ENCODE measurements around the gene SLC35G4. TPM values are rescaled to one million over a fixed set of nuclear protein-coding genes. Genes with fewer than 3 reads are reported as not detected.
"Not testable (repeated sequence)": the region's sequence is repeated elsewhere in the genome, so short reads cannot be mapped to it uniquely, and the experiment has no call there.

SLC35G4 gene
- not detected for polyA plus RNA-seq (2013, experiment 1 of 2)
- polyA plus RNA-seq (2013, experiment 2 of 2), result not detected

DNA sequence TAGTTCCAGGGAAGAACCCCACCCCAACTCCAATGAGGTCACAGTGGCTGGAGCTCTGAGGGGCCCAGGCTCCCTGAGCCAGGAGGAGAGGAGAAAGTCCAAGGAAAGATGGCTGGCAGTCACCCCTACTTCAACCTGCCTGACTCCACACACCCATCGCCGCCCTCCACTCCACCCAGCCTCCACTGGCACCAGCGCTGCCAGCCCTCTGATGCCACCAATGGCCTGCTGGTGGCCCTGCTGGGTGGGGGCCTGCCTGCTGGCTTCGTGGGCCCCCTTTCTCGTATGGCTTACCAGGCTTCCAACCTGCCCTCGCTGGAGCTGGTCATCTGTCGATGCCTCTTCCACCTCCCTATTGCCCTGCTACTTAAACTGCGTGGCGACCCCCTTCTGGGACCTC is at the start of gene SLC35G4:
SLC35G4 (plus strand) TSS at position 109 of the 400 bp plus-strand sequence; CDS start at position 109, 0 bp downstream.
- not testable (repeated sequence) for H3K4ac ChIP-seq (ENCODE audit: low read depth, low read length); H3K79me1 ChIP-seq (ENCODE audit: low read length); H2AK5ac ChIP-seq (ENCODE audit: low read length); H2BK5ac ChIP-seq (ENCODE audit: low read length); H3K9ac ChIP-seq (ENCODE audit: low read length); H2BK15ac ChIP-seq (replicated peaks; ENCODE audit: low read depth); H4K5ac ChIP-seq (ENCODE audit: low read length); H3K56ac ChIP-seq (ENCODE audit: low read length); H3K27ac ChIP-seq (ENCODE audit: low read depth, low read length); H3K4me3 ChIP-seq (ENCODE audit: low read length); H3K4me2 ChIP-seq (ENCODE audit: low read length); H2BK120ac ChIP-seq (ENCODE audit: low read depth, low read length); H3K36me3 ChIP-seq (ENCODE audit: control insufficient read depth, insufficient read depth, low read length); H3K18ac ChIP-seq (ENCODE audit: low read length); H4K8ac ChIP-seq (ENCODE audit: low read depth, low read length); DNase-seq; H3K79me2 ChIP-seq (ENCODE audit: control insufficient read depth, insufficient read depth, low read length); H3K23ac ChIP-seq (ENCODE audit: low read length); H3K27me3 ChIP-seq (ENCODE audit: insufficient read depth, low read length, poor library complexity); H3K4me1 ChIP-seq (ENCODE audit: control insufficient read depth, low read depth, low read length)
- WGBS (ENCODE audit: extremely low coverage, insufficient coverage, low lambda C conversion rate), result no CpG with 5 or more reads among the region's 9 CpGs

DNA sequence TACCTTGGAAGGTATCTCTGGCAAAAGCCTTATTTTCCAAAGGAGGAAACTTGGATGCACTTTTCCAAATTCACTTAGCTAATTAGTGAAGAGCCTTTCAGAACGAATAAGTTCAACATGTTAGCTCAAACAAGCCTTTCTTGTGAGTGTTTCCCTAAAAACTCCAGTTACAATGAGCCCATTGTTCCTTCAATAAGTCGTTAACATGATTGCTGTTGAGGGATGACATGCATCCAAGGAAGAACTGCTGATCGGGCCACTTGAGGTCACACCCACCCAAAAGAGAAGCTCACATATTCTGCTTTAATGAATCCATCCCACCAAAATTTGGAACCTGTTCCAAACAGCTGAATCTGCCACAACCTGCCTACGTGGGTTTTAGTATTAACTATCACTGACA is 48.1 kb upstream of the SLC35G4 start:
- Histone ChIP-seq H3K79me2 (ENCODE audit: control insufficient read depth, insufficient read depth, low read length) (no peaks in the 10 kb centered on the region), H3K18ac (ENCODE audit: low read length) (no peak overlapping the region), H3K79me1 (ENCODE audit: low read length) (no peaks in the 10 kb centered on the region), H4K8ac (ENCODE audit: low read depth, low read length) (no peak overlapping the region), H3K4me1 (ENCODE audit: control insufficient read depth, low read depth, low read length) (no peaks in the 10 kb centered on the region), H3K23ac (ENCODE audit: low read length) (no peak overlapping the region), H3K27me3 (ENCODE audit: insufficient read depth, low read length, poor library complexity) (no peaks in the 10 kb centered on the region), H3K36me3 (ENCODE audit: control insufficient read depth, insufficient read depth, low read length) (no peaks in the 10 kb centered on the region), H2BK120ac (ENCODE audit: low read depth, low read length) (no peak overlapping the region), H3K4me2 (ENCODE audit: low read length) (no peak overlapping the region), H3K4me3 (ENCODE audit: low read length) (no peak overlapping the region), H3K4ac (ENCODE audit: low read depth, low read length) (no peak overlapping the region), H3K9ac (ENCODE audit: low read length) (no peak overlapping the region), H3K56ac (ENCODE audit: low read length) (no peak overlapping the region), H3K27ac (ENCODE audit: low read depth, low read length) (no peak overlapping the region), H2AK5ac (ENCODE audit: low read length) (no peak overlapping the region), H4K5ac (ENCODE audit: low read length) (no peak overlapping the region), H2BK5ac (ENCODE audit: low read length) (no peak overlapping the region), H2BK15ac (replicated peaks; ENCODE audit: low read depth) (no peak overlapping the region)
- no CpG with 5 or more reads among the region's 4 CpGs for WGBS (ENCODE audit: extremely low coverage, insufficient coverage, low lambda C conversion rate)
- no peak for DNase-seq

DNA sequence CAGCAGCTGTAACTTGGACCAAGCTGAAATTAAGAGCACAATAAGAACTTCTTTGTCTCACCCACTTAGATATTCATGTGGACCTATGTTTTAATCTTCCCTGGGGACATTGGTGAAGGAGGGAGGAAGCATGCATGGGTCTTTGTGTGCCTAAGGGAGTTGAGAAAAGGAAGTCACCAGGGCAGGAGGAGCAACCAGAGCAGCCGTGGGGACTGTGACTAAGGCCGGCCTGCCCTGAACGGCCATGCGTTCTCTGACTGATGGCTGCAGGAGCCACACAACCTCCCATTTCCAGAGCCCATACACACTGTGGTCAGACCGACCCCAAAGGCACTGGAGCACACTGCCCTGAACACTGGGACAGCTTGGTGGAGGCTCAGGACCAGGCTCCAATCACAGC is 43.7 kb upstream of the SLC35G4 start:
- no peak overlapping the region for H4K5ac ChIP-seq (ENCODE audit: low read length)
- no peak overlapping the region for H3K23ac ChIP-seq (ENCODE audit: low read length)
- H3K4me3 ChIP-seq (ENCODE audit: low read length), result no peak overlapping the region
- H3K4ac ChIP-seq (ENCODE audit: low read depth, low read length), result no peak overlapping the region
- H2BK120ac ChIP-seq (ENCODE audit: low read depth, low read length), result no peak overlapping the region
- DNase-seq, result no peak
- no peak overlapping the region for H4K8ac ChIP-seq (ENCODE audit: low read depth, low read length)
- no peak overlapping the region for H2BK15ac ChIP-seq (replicated peaks; ENCODE audit: low read depth)
- no peaks in the 10 kb centered on the region for H3K36me3 ChIP-seq (ENCODE audit: control insufficient read depth, insufficient read depth, low read length)
- no peaks in the 10 kb centered on the region for H3K4me1 ChIP-seq (ENCODE audit: control insufficient read depth, low read depth, low read length)
- no peaks in the 10 kb centered on the region for H3K27me3 ChIP-seq (ENCODE audit: insufficient read depth, low read length, poor library complexity)
- H3K9ac ChIP-seq (ENCODE audit: low read length), result no peak overlapping the region
- H3K18ac ChIP-seq (ENCODE audit: low read length), result no peak overlapping the region
- H3K4me2 ChIP-seq (ENCODE audit: low read length), result no peak overlapping the region
- no peaks in the 10 kb centered on the region for H3K79me2 ChIP-seq (ENCODE audit: control insufficient read depth, insufficient read depth, low read length)
- H3K56ac ChIP-seq (ENCODE audit: low read length), result no peak overlapping the region
- H3K79me1 ChIP-seq (ENCODE audit: low read length), result no peaks in the 10 kb centered on the region
- no CpG with 5 or more reads among the region's 5 CpGs for WGBS (ENCODE audit: extremely low coverage, insufficient coverage, low lambda C conversion rate)
- no peak overlapping the region for H2AK5ac ChIP-seq (ENCODE audit: low read length)
- H2BK5ac ChIP-seq (ENCODE audit: low read length), result no peak overlapping the region
- no peak overlapping the region for H3K27ac ChIP-seq (ENCODE audit: low read depth, low read length)

DNA sequence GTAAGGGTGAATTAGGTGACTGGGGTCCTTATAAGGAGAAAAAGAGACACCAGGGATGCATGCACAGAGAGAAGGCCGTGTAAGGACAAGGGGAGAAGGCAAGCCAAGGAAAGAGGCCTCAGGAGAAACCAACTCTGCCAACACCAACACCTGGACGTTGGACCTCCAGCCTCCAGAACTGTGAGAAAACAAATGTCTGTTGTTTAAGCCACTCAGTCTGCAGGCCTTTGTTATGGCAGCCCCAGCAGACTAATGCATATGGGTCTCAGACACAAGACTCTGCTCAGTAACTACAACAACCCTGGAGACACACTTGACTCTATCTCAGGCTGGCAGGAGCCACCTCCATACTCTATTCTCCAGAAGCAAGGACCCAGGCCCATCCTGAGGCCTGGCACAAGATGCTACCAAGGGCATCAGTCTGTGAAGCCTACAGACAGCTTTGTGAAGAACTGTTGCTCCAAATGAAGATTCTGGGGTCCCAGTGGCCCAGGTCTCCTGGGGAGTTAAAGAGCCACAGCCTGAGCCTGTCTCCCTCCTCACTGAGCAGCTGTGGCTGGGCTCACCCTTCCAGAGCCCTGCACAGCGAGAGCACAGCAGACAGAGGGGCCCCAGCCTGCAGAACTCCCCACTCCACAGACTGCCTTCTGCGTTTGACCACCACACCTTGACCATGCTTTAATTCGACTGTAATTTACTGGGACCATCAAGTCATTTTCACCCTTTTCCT is 43.0 kb upstream of the SLC35G4 start:
- Histone ChIP-seq H3K4ac (ENCODE audit: low read depth, low read length) (no peak overlapping the region), H2AK5ac (ENCODE audit: low read length) (no peak overlapping the region), H3K27ac (ENCODE audit: low read depth, low read length) (no peak overlapping the region), H3K79me1 (ENCODE audit: low read length) (no peaks in the 10 kb centered on the region), H3K79me2 (ENCODE audit: control insufficient read depth, insufficient read depth, low read length) (no peaks in the 10 kb centered on the region), H3K18ac (ENCODE audit: low read length) (no peak overlapping the region), H3K27me3 (ENCODE audit: insufficient read depth, low read length, poor library complexity) (no peaks in the 10 kb centered on the region), H2BK5ac (ENCODE audit: low read length) (no peak overlapping the region), H3K4me2 (ENCODE audit: low read length) (no peak overlapping the region), H4K8ac (ENCODE audit: low read depth, low read length) (no peak overlapping the region), H3K4me3 (ENCODE audit: low read length) (no peak overlapping the region), H3K9ac (ENCODE audit: low read length) (no peak overlapping the region), H3K56ac (ENCODE audit: low read length) (no peak overlapping the region), H3K23ac (ENCODE audit: low read length) (no peak overlapping the region), H3K36me3 (ENCODE audit: control insufficient read depth, insufficient read depth, low read length) (no peaks in the 10 kb centered on the region), H3K4me1 (ENCODE audit: control insufficient read depth, low read depth, low read length) (no peaks in the 10 kb centered on the region), H4K5ac (ENCODE audit: low read length) (no peak overlapping the region), H2BK120ac (ENCODE audit: low read depth, low read length) (no peak overlapping the region), H2BK15ac (replicated peaks; ENCODE audit: low read depth) (no peak overlapping the region)
- no CpG with 5 or more reads among the region's 5 CpGs for WGBS (ENCODE audit: extremely low coverage, insufficient coverage, low lambda C conversion rate)
- DNase-seq, result no peak

- Histone ChIP-seq H3K18ac (ENCODE audit: low read length) (no peak overlapping the region), H3K23ac (ENCODE audit: low read length) (no peak overlapping the region), H4K5ac (ENCODE audit: low read length) (no peak overlapping the region), H3K79me1 (ENCODE audit: low read length) (no peaks in the 10 kb centered on the region), H3K27me3 (ENCODE audit: insufficient read depth, low read length, poor library complexity) (no peaks in the 10 kb centered on the region), H2BK15ac (replicated peaks; ENCODE audit: low read depth) (no peak overlapping the region), H4K8ac (ENCODE audit: low read depth, low read length) (no peak overlapping the region), H3K56ac (ENCODE audit: low read length) (no peak overlapping the region), H2BK120ac (ENCODE audit: low read depth, low read length) (no peak overlapping the region), H3K79me2 (ENCODE audit: control insufficient read depth, insufficient read depth, low read length) (no peaks in the 10 kb centered on the region), H3K4ac (ENCODE audit: low read depth, low read length) (no peak overlapping the region), H2BK5ac (ENCODE audit: low read length) (no peak overlapping the region), H3K9ac (ENCODE audit: low read length) (no peak overlapping the region), H2AK5ac (ENCODE audit: low read length) (no peak overlapping the region), H3K4me1 (ENCODE audit: control insufficient read depth, low read depth, low read length) (no peaks in the 10 kb centered on the region), H3K4me2 (ENCODE audit: low read length) (no peak overlapping the region), H3K27ac (ENCODE audit: low read depth, low read length) (no peak overlapping the region), H3K36me3 (ENCODE audit: control insufficient read depth, insufficient read depth, low read length) (no peaks in the 10 kb centered on the region), H3K4me3 (ENCODE audit: low read length) (no peak overlapping the region)
- no peak for DNase-seq
- WGBS (ENCODE audit: extremely low coverage, insufficient coverage, low lambda C conversion rate), result no CpG with 5 or more reads among the region's 7 CpGs
These were observed 42.0 kb upstream of the SLC35G4 start for GRCh38 chr18:11567396-11567795.

DNA sequence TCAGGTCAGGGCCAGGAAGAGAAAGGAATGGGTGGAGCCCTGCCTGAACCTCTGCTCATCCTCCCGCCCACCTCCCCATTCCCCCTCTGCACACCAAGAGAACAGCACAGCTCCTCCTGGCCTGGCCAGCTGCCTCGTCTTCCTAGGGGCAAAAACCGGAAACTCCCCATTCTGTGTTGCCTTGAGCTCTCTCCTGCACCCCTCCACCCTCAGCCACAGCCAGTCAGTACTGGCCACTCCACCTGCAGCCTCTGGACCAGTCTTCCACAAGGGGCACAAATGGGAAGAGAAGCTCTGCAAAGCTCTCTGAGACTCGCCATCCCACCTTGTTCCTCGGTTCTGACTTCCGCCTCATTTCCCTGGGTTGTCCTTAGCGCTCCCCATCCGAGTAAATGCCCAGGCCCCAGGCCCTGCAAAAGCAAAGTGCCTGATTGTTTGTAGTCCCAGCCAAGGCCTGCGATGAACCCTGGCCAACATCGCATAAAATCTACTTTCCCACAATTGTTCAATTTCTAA is 39.3 kb upstream of the SLC35G4 start:
- Histone ChIP-seq H3K4me2 (ENCODE audit: low read length) (no peak overlapping the region), H4K8ac (ENCODE audit: low read depth, low read length) (no peak overlapping the region), H2BK5ac (ENCODE audit: low read length) (no peak overlapping the region), H2BK120ac (ENCODE audit: low read depth, low read length) (no peak overlapping the region), H3K4me3 (ENCODE audit: low read length) (no peak overlapping the region), H2AK5ac (ENCODE audit: low read length) (no peak overlapping the region), H2BK15ac (replicated peaks; ENCODE audit: low read depth) (no peak overlapping the region), H3K56ac (ENCODE audit: low read length) (no peak overlapping the region), H3K27me3 (ENCODE audit: insufficient read depth, low read length, poor library complexity) (no peaks in the 10 kb centered on the region), H3K79me1 (ENCODE audit: low read length) (no peaks in the 10 kb centered on the region), H3K27ac (ENCODE audit: low read depth, low read length) (no peak overlapping the region), H3K4ac (ENCODE audit: low read depth, low read length) (no peak overlapping the region), H3K4me1 (ENCODE audit: control insufficient read depth, low read depth, low read length) (no peaks in the 10 kb centered on the region), H3K23ac (ENCODE audit: low read length) (no peak overlapping the region), H3K36me3 (ENCODE audit: control insufficient read depth, insufficient read depth, low read length) (no peaks in the 10 kb centered on the region), H3K18ac (ENCODE audit: low read length) (no peak overlapping the region), H4K5ac (ENCODE audit: low read length) (no peak overlapping the region), H3K9ac (ENCODE audit: low read length) (no peak overlapping the region), H3K79me2 (ENCODE audit: control insufficient read depth, insufficient read depth, low read length) (no peaks in the 10 kb centered on the region)
- no CpG with 5 or more reads among the region's 10 CpGs for WGBS (ENCODE audit: extremely low coverage, insufficient coverage, low lambda C conversion rate)
- DNase-seq, result no peak
